ENCODE results near the gene SELENOO. TPM values are rescaled to one million over a fixed set of nuclear protein-coding genes. Genes with fewer than 3 reads are reported as not detected.

The SELENOO gene
- total RNA-seq, 1 donor from 2014 or later = 39.0 TPM

GRCh38 chr22:50194037-50194805 lies 6.6 kb upstream of the SELENOO start:
- ChIA-PET CTCF (interaction anchor here (0.7 kb wide), 1 partner anchor 45 kb away, joined by 3 read pairs; no protein-coding TSS in a partner anchor), POLR2A (interaction anchor here (4.2 to 5.3 kb wide), 2 partner anchors 13 to 21 kb away, joined by 20 to 80 read pairs; partner anchors contain the start of gene PANX2)
- no peak for ATAC-seq (ENCODE audit: low read depth)
- peaks cover 63% of the 10 kb centered on the region for H3K4me1 Mint-ChIP-seq
- intact Hi-C loops (cut with micrococcal nuclease) = loop anchor here (5.0 kb wide), 1 partner anchor 367 kb away; the partner anchor contains the start of gene BRD1
- no peaks in the 10 kb centered on the region for H3K27me3 Mint-ChIP-seq
- H3K9me3 Mint-ChIP-seq = no peaks in the 10 kb centered on the region
- peaks cover 22% of the 10 kb centered on the region for H3K36me3 Mint-ChIP-seq (ENCODE audit: low read depth)
- peak overlapping the region; percentile 56 for H3K27ac Mint-ChIP-seq
- DNase-seq = no peak
- no peak overlapping the region for H3K4me3 Mint-ChIP-seq
- no peak for TF ChIP-seq CTCF (IDR thresholded peaks at IDR 0.05)

- Mint-ChIP-seq H3K4me3 (no peak overlapping the region), H3K36me3 (ENCODE audit: low read depth) (peaks cover 24% of the 10 kb centered on the region), H3K27ac (no peak overlapping the region), H3K4me1 (peaks cover 50% of the 10 kb centered on the region), H3K27me3 (no peaks in the 10 kb centered on the region), H3K9me3 (no peaks in the 10 kb centered on the region)
- intact Hi-C loops (cut with micrococcal nuclease) = no loop called here
- ChIA-PET CTCF (no interaction called here), POLR2A (interaction anchor here (0.7 to 4.2 kb wide), 3 partner anchors 10 to 119 kb away, joined by 3 to 20 read pairs (median 4); no protein-coding TSS in a partner anchor)
- no peak for DNase-seq
- no peak for TF ChIP-seq CTCF (IDR thresholded peaks at IDR 0.05)
- no peak for ATAC-seq (ENCODE audit: low read depth)
These were observed 4.6 kb upstream of the SELENOO start for GRCh38 chr22:50196256-50196655.

- DNase-seq (no peak), ATAC-seq (ENCODE audit: low read depth) (no peak)
- POLR2A ChIA-PET = interaction anchor here (0.7 to 4.2 kb wide), 4 partner anchors 10 to 118 kb away, joined by 3 to 20 read pairs (median 5); no protein-coding TSS in a partner anchor
- no peak for TF ChIP-seq CTCF (IDR thresholded peaks at IDR 0.05)
- no peak overlapping the region for H3K4me3 Mint-ChIP-seq
- intact Hi-C loops (cut with micrococcal nuclease) = no loop called here
- H3K36me3 Mint-ChIP-seq (ENCODE audit: low read depth) = peaks cover 24% of the 10 kb centered on the region
- no peaks in the 10 kb centered on the region for H3K9me3 Mint-ChIP-seq
- no peaks in the 10 kb centered on the region for H3K27me3 Mint-ChIP-seq
- CTCF ChIA-PET = no interaction called here
- no peak overlapping the region for H3K27ac Mint-ChIP-seq
- peaks cover 46% of the 10 kb centered on the region for H3K4me1 Mint-ChIP-seq
These were observed 3.6 kb upstream of the SELENOO start for GRCh38 chr22:50197000-50197800.

GRCh38 chr22:50197856-50198623 lies 2.8 kb upstream of the SELENOO start:
- no peaks in the 10 kb centered on the region for H3K9me3 Mint-ChIP-seq
- H3K36me3 Mint-ChIP-seq (ENCODE audit: low read depth) = peaks cover 22% of the 10 kb centered on the region
- intact Hi-C loops (cut with micrococcal nuclease) = no loop called here
- TF ChIP-seq CTCF (IDR thresholded peaks at IDR 0.05) = no peak
- ATAC-seq (ENCODE audit: low read depth) (no peak), DNase-seq (no peak)
- no peaks in the 10 kb centered on the region for H3K27me3 Mint-ChIP-seq
- ChIA-PET CTCF (no interaction called here), POLR2A (interaction anchor here (1.9 kb wide), 1 partner anchor 11 kb away, joined by 6 read pairs; no protein-coding TSS in a partner anchor)
- no peak overlapping the region for H3K27ac Mint-ChIP-seq
- peaks cover 42% of the 10 kb centered on the region for H3K4me1 Mint-ChIP-seq
- H3K4me3 Mint-ChIP-seq = no peak overlapping the region

Data from activated B cell treated with CpG ODN at 0.5 μM for 24 hours (primary cell).